ENCODE data around the gene NPTN. TPM values are rescaled to one million over a fixed set of nuclear protein-coding genes. Genes with fewer than 3 reads are reported as not detected.
A peak's percentile ranks its signal among the peaks of the same experiment; 100 is the strongest.
"Not testable (repeated sequence)": the region's sequence is repeated elsewhere in the genome, so short reads cannot be mapped to it uniquely, and the experiment has no call there.

NPTN gene
- total RNA-seq, 1 donor from 2014 or later = 256 TPM

DNA sequence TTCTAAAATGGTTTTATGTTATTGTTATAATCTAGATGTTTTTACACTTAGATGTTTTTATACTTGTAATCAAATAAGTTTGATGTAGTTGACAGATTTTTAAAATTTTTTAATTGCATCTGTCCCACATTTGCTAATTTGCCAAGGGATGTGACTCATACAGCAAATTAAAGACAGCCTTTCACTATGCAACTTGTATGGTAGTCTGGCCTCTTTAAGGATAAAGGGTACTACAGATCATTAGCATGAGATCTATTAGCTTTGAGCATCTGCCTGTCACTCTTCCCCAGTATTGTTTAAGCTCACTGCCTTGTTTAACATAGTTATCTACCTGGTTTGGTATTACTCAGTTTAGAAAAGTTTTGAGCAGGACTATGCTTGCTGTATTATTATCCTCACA, 83.0 kb downstream of the NPTN start:
- Mint-ChIP-seq H3K4me1 (ENCODE audit: low read depth) (no peaks in the 10 kb centered on the region), H3K4me3 (ENCODE audit: unreplicated experiment) (no peak overlapping the region), H3K36me3 (ENCODE audit: low read depth) (no peaks in the 10 kb centered on the region), H3K27me3 (ENCODE audit: low read depth) (no peaks in the 10 kb centered on the region), H3K9me3 (ENCODE audit: low read depth) (no peaks in the 10 kb centered on the region), H3K27ac (ENCODE audit: unreplicated experiment) (no peak overlapping the region)
- TF ChIP-seq, protein P1, sequence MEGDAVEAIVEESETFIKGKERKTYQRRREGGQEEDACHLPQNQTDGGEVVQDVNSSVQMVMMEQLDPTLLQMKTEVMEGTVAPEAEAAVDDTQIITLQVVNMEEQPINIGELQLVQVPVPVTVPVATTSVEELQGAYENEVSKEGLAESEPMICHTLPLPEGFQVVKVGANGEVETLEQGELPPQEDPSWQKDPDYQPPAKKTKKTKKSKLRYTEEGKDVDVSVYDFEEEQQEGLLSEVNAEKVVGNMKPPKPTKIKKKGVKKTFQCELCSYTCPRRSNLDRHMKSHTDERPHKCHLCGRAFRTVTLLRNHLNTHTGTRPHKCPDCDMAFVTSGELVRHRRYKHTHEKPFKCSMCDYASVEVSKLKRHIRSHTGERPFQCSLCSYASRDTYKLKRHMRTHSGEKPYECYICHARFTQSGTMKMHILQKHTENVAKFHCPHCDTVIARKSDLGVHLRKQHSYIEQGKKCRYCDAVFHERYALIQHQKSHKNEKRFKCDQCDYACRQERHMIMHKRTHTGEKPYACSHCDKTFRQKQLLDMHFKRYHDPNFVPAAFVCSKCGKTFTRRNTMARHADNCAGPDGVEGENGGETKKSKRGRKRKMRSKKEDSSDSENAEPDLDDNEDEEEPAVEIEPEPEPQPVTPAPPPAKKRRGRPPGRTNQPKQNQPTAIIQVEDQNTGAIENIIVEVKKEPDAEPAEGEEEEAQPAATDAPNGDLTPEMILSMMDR (IDR thresholded peaks at IDR 0.05) = no peak
- no peak for DNase-seq (ENCODE audit: low spot score)

DNA sequence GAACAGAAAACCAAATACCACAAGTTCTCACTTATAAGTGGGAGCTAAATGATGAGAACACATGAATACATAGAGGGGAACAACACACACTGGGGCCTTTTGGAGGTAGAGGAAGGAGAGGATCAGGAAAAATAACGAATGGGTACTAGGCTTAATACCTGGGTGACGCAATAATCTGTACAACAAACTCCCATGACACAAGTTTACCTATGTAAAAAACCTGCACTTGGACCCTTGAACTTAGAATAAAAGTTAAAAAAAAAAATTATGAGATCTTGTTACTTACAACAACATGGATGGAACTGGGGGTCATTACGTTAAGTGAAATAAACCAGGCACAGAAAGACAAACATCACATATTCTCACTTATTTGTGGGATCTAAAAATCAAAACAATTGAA, 84.3 kb downstream of the NPTN start:
- H3K4me1 Mint-ChIP-seq (ENCODE audit: low read depth) = not testable (repeated sequence)

DNA sequence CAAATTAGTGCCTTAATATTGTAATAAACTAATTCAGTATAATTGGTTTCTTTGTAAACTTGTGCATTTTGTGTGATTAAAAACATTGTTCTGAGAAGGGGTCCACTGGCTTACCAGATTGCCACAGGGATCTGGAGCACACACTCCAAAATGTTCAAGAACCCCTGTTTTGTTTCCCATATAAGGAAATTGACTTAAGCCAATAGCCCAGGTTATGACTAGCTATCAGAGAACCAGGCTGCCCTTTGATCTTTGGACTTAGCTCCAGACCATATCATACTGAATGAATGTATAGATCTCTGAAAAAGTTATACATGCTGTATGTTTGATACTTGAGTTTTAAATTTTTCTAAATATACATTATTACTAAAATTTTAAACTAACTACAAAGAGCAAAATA, 91.7 kb downstream of the NPTN start:
- TF ChIP-seq, protein P1 (IDR thresholded peaks at IDR 0.05) = no peak
- no peak overlapping the region for H3K4me3 Mint-ChIP-seq (ENCODE audit: unreplicated experiment)
- DNase-seq (ENCODE audit: low spot score) = no peak
- no peaks in the 10 kb centered on the region for H3K27me3 Mint-ChIP-seq (ENCODE audit: low read depth)
- H3K36me3 Mint-ChIP-seq (ENCODE audit: low read depth) = peaks cover 2% of the 10 kb centered on the region
- no peaks in the 10 kb centered on the region for H3K9me3 Mint-ChIP-seq (ENCODE audit: low read depth)
- no peaks in the 10 kb centered on the region for H3K4me1 Mint-ChIP-seq (ENCODE audit: low read depth)
- H3K27ac Mint-ChIP-seq (ENCODE audit: unreplicated experiment) = no peak overlapping the region

More for the DNA sequence above, 84.3 kb downstream of the NPTN start:
- not testable (repeated sequence) for H3K4me3 Mint-ChIP-seq (ENCODE audit: unreplicated experiment); H3K27me3 Mint-ChIP-seq (ENCODE audit: low read depth); H3K36me3 Mint-ChIP-seq (ENCODE audit: low read depth); H3K27ac Mint-ChIP-seq (ENCODE audit: unreplicated experiment); H3K9me3 Mint-ChIP-seq (ENCODE audit: low read depth); DNase-seq (ENCODE audit: low spot score)

DNA sequence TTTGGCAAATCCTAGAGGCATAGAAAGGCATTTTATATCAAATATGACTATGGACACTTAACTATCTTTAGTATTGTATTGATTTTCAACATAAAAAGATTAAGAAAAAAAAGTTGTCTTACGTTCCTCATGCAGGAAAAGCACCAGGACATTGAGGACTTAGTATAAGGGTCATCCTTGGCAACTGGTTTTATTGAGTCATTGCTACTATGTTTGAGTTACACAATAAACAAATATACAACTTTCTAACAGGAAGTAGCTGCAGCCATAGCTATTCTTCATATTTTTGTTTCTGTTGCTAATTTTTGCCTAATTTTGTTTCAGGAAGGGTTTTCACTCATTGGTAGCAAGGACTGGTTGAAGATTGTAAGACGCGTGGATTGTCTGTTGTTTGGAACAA, 93.0 kb downstream of the NPTN start:
- no peaks in the 10 kb centered on the region for H3K4me1 Mint-ChIP-seq (ENCODE audit: low read depth)
- TF ChIP-seq, protein P1 (IDR thresholded peaks at IDR 0.05) = no peak
- no peak overlapping the region for H3K27ac Mint-ChIP-seq (ENCODE audit: unreplicated experiment)
- no peaks in the 10 kb centered on the region for H3K27me3 Mint-ChIP-seq (ENCODE audit: low read depth)
- H3K9me3 Mint-ChIP-seq (ENCODE audit: low read depth) = peaks cover 2% of the 10 kb centered on the region
- DNase-seq (ENCODE audit: low spot score) = no peak
- no peak overlapping the region for H3K4me3 Mint-ChIP-seq (ENCODE audit: unreplicated experiment)
- peaks cover 2% of the 10 kb centered on the region for H3K36me3 Mint-ChIP-seq (ENCODE audit: low read depth)

DNA sequence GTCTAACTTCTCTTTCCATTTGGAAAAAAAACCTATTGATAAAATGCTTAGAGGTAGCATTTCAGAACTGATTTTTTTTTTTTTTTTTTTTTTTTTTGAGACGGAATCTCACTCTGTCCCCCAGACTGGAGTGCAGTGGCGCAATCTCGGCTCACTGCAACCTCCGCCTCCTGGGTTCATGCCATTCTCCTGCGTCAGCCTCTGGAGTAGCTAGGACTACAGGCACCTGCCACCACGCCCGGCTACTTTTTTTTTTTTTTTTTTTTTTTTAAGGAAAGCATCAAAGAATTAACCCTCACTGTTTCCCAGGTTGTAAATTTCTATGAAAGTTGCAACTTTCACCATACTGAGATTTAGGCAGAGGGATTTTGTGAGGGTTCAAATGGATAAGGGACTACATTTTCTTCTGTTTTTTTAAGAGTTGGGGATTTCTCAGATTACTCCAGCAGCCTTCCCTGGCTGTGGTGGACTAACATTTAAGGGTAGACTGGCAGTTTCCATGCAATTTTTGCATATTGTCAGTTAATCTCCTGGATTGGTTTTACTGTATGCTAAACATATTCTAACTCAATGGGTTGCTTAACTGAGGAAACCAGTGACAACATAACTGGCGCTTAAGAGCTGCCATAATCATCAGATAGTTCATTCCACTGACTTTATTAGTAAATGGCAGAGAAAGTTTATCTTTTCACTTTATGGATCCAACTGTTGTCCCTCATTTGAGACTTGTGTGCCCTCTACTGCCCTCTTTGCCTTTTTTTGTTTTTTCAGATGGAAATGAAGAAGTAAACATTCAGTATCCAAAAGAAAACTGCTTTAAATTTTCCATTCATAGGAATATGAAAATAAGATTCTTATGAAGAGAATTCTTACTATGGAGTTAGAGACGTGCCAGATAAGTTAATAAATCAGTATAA, 93.7 kb downstream of the NPTN start:
- Mint-ChIP-seq H3K27me3 (ENCODE audit: low read depth) (no peaks in the 10 kb centered on the region), H3K4me1 (ENCODE audit: low read depth) (no peaks in the 10 kb centered on the region), H3K36me3 (ENCODE audit: low read depth) (peaks cover 2% of the 10 kb centered on the region), H3K9me3 (ENCODE audit: low read depth) (peaks cover 2% of the 10 kb centered on the region), H3K27ac (ENCODE audit: unreplicated experiment) (no peak overlapping the region), H3K4me3 (ENCODE audit: unreplicated experiment) (no peak overlapping the region)
- DNase-seq (ENCODE audit: low spot score) = no peak
- TF ChIP-seq, protein P1 (IDR thresholded peaks at IDR 0.05) = peak; percentile 10

Data from chondrocyte (in vitro differentiated cells).